KMS-11 (cell line): ENCODE results near the gene SETD1A.

Experiments used
- H2AFZ ChIP-seq: fragments of 200-600 bp; sonication (generic); 2 replicates; pipeline ENCODE4 v1.6.1; 2016; ENCODE audit warnings: antibody characterized with exemption, mixed run types, low read depth
- H3K27ac ChIP-seq: fragments of 200-600 bp; sonication (generic); 2 replicates; pipeline ENCODE4 v1.6.1; 2016; ENCODE audit warnings: mild to moderate bottlenecking, mixed run types
- H3K27me3 ChIP-seq: fragments of 200-600 bp; sonication (generic); 2 replicates; pipeline ENCODE4 v1.6.1; 2017; ENCODE audit warnings: mild to moderate bottlenecking, low read depth, mixed run types, moderate library complexity; ENCODE audit not compliant: insufficient read depth
- H3K36me3 ChIP-seq: fragments of 200-600 bp; sonication (generic); 2 replicates; pipeline ENCODE4 v1.6.1; 2017; ENCODE audit warnings: mild to moderate bottlenecking, mixed run types; ENCODE audit not compliant: insufficient read depth
- H3K4me1 ChIP-seq: fragments of 200-600 bp; sonication (generic); 2 replicates; pipeline ENCODE4 v1.6.1; 2016; ENCODE audit warnings: mild to moderate bottlenecking, low read depth, mixed run types; ENCODE audit not compliant: poor library complexity, severe bottlenecking
- H3K4me2 ChIP-seq: fragments of 200-600 bp; sonication (generic); 2 replicates; pipeline ENCODE4 v1.7.0; 2016; ENCODE audit warnings: mild to moderate bottlenecking, mixed run types
- H3K4me3 ChIP-seq: fragments of 200-600 bp; sonication (generic); IDR thresholded peaks from 2 replicates; pipeline ENCODE4 v1.6.1; 2017; ENCODE audit warnings: low read depth, low read length, mixed read lengths; ENCODE audit not compliant: insufficient read depth
- H3K79me2 ChIP-seq: fragments of 200-600 bp; sonication (generic); 2 replicates; pipeline ENCODE4 v1.6.1; 2016; ENCODE audit warnings: low read depth, mixed run types; ENCODE audit not compliant: insufficient read depth
- H3K9ac ChIP-seq: fragments of 200-600 bp; sonication (generic); 2 replicates; pipeline ENCODE4 v1.6.1; 2016; ENCODE audit warnings: mild to moderate bottlenecking, mixed run types
- H4K20me1 ChIP-seq: fragments of 200-600 bp; sonication (generic); 2 replicates; pipeline ENCODE4 v1.6.1; 2016; ENCODE audit warnings: mild to moderate bottlenecking, mixed run types; ENCODE audit not compliant: insufficient read depth
- CTCF ChIP-seq: fragments of 200-600 bp; sonication (generic); conservative IDR thresholded peaks from 2 replicates; pipeline ENCODE4 v1.6.1; 2017; ENCODE audit warnings: low read depth, mild to moderate bottlenecking, antibody characterized with exemption, low read length, moderate library complexity, mixed read lengths

Gene SETD1A

GRCh38 chr16:30947541-30947858 lies 10.1 kb upstream of the SETD1A start:
- no peak overlapping the region for H3K4me2 ChIP-seq
- H3K4me1 ChIP-seq = peaks cover 24% of the 10 kb centered on the region
- no peaks in the 10 kb centered on the region for H4K20me1 ChIP-seq
- no peaks in the 10 kb centered on the region for H3K36me3 ChIP-seq
- H3K27ac ChIP-seq = no peak overlapping the region
- no peak for TF ChIP-seq CTCF
- no peak overlapping the region for H3K4me3 ChIP-seq
- no peaks in the 10 kb centered on the region; the same call in 1 of the 2 replicates for H3K79me2 ChIP-seq
- H3K27me3 ChIP-seq = no peaks in the 10 kb centered on the region
- no peak overlapping the region for H3K9ac ChIP-seq
- H2AFZ ChIP-seq = no peak overlapping the region

GRCh38 chr16:30947859-30948666 lies 9.5 kb upstream of the SETD1A start:
- no peak for TF ChIP-seq CTCF
- H3K4me2 ChIP-seq = peak overlapping the region; percentile 92; the same call in 1 of the 2 replicates

GRCh38 chr16:30948667-30949649 lies 8.6 kb upstream of the SETD1A start, which contains the start of gene ORAI3:
Gene ORAI3, plus strand, starts transcription at chr16:30949068. Its CDS starts 222 bp downstream, at chr16:30949290.
- no peaks in the 10 kb centered on the region; the same call in 1 of the 2 replicates for H3K79me2 ChIP-seq
- no peaks in the 10 kb centered on the region for H3K36me3 ChIP-seq
- peak within 1 kb of the TSS; percentile 39 for H3K27ac ChIP-seq
- peak within 1 kb of the TSS; percentile 77 for H3K9ac ChIP-seq
- TF ChIP-seq CTCF = no peak
- peaks cover 26% of the 10 kb centered on the region for H3K4me1 ChIP-seq
- H3K4me2 ChIP-seq = peak within 1 kb of the TSS; percentile 92
- H2AFZ ChIP-seq = peak within 1 kb of the TSS; percentile 83
- H3K27me3 ChIP-seq = no peaks in the 10 kb centered on the region
- H3K4me3 ChIP-seq = no peak within 1 kb of the TSS
- no peaks in the 10 kb centered on the region for H4K20me1 ChIP-seq

More at GRCh38 chr16:30947859-30948666, 9.5 kb upstream of the SETD1A start:
- Histone ChIP-seq H3K4me1 (peaks cover 19% of the 10 kb centered on the region), H3K79me2 (no peaks in the 10 kb centered on the region; the same call in 1 of the 2 replicates), H3K27ac (no peak overlapping the region), H3K9ac (peak overlapping the region; percentile 77; the same call in 1 of the 2 replicates), H3K36me3 (no peaks in the 10 kb centered on the region), H3K4me3 (no peak overlapping the region), H2AFZ (no peak overlapping the region), H4K20me1 (no peaks in the 10 kb centered on the region), H3K27me3 (no peaks in the 10 kb centered on the region)
